K562 (cell line): ENCODE measurements around the gene CBFA2T3. TPM values are rescaled to one million over a fixed set of nuclear protein-coding genes. Genes with fewer than 3 reads are reported as not detected.

Source experiments
- CBFA2T3 ChIP-seq: fragments of 450-650 bp; IDR thresholded peaks from 2 replicates; pipeline ENCODE4 v1.6.1; 2017
- CUX1 ChIP-seq: fragments of 200-800 bp; sonication (Bioruptor generic); IDR thresholded peaks from 2 replicates; pipeline ENCODE4 v1.6.1; 2016; ENCODE audit warnings: missing genetic modification characterization, missing compliant biosample characterization
- EP300 ChIP-seq: IDR thresholded peaks from 2 replicates; pipeline ENCODE4 v1.6.1; 2012; ENCODE audit warnings: low read length, improper control_type of control experiment
- EP400 ChIP-seq: fragments of 450-650 bp; IDR thresholded peaks from 2 replicates; pipeline ENCODE4 v1.6.1; 2017; ENCODE audit warnings: antibody characterized with exemption, mild to moderate bottlenecking, moderate library complexity
- HMG20B ChIP-seq: fragments of 250-450 bp; sonication (Bioruptor Pico); IDR thresholded peaks from 2 replicates; pipeline ENCODE4 v1.5.0; 2021; ENCODE audit warnings: mild to moderate bottlenecking
- PKNOX1 ChIP-seq: fragments of 450-650 bp; IDR thresholded peaks from 2 replicates; pipeline ENCODE4 v1.6.1; 2016
- TARDBP ChIP-seq: fragments of 450-650 bp; IDR thresholded peaks from 2 replicates; pipeline ENCODE4 v1.6.1; 2016
- ZNF140 ChIP-seq: fragments of 250-450 bp; sonication (Bioruptor Pico); IDR thresholded peaks from 2 replicates; pipeline ENCODE4 v1.8.0; 2021; ENCODE audit warnings: moderate library complexity, mild to moderate bottlenecking, inconsistent platforms
- ZNF407 ChIP-seq: fragments of 450-650 bp; IDR thresholded peaks from 2 replicates; pipeline ENCODE4 v1.6.1; 2016; ENCODE audit warnings: low read depth
- polyA plus RNA-seq, 8 experiments: library from polyadenylated mRNA; depleted of rRNA in 4 of 8; stranded (reverse) in 5 of 8; unstranded in 3 of 8; fragments of >200 nt; fragmentation: Nextera tagmentation in 2 of 8; fragmentation: Illumina TruSeq in 1 of 8; extraction: Ambion mirVana in 2 of 8; extraction: Trizol in 1 of 8; gene quantifications; 2 replicates each; pipeline versions ENCODE4 v1.2.1 to v1.2.3, GENCODE V29; 2011 to 2014; ENCODE audit warnings: inconsistent platforms in 1 of 8, missing spikeins in 1 of 8
- total RNA-seq, 7 experiments: library from RNA; depleted of rRNA in 6 of 7; stranded (reverse); fragments of >200 nt in 6 of 7; fragmentation: Illumina TruSeq in 2 of 7; extraction: Trizol in 2 of 7; gene quantifications; 2 replicates each; pipeline versions ENCODE4 v1.2.1 to v1.2.3, GENCODE V29; 2011 to 2021; ENCODE audit warnings: low replicate concordance in 1 of 7

Gene CBFA2T3
- total and polyA plus RNA-seq, 9 of the 15 experiments (the other 6 are each of a cell fraction or from before 2014, with no cell fraction given), result 2.3 to 145 (median 6.7) TPM

GRCh38 chr16:88992351-88993165 is 15.6 kb upstream of the CBFA2T3 start (continued):
- no peak for TF ChIP-seq ZNF407
- TF ChIP-seq ZNF140 (CRISPR knock-in tag), result no peak
- peak; percentile 77 for TF ChIP-seq EP400
- peak; percentile 100 for TF ChIP-seq CBFA2T3
- TF ChIP-seq PKNOX1, result peak; percentile 46
- 0 out of 2 replicates have a peak, but pooled peaks have one; percentile 35 for TF ChIP-seq CUX1 (CRISPR knock-in tag)
- TF ChIP-seq HMG20B, result no peak
- peak; percentile 98 for TF ChIP-seq EP300
- TF ChIP-seq TARDBP, result peak; percentile 56
